Stimulated activated CD4-positive, alpha-beta T cell treated with anti-CD3 and anti-CD28 coated beads, Interleukin-12 subunit alpha, Interleukin-12 subunit beta, amount 100 ng/mL, for 24 hours (primary cell): ENCODE data around the gene SH2D4B.

Experiments
- DNase-seq, 2 experiments: peaks; one replicate each; pipeline ENCODE4 v3.0.0-alpha.2; 2020; ENCODE audit warnings: low read depth in 2 of 2

SH2D4B gene

DNA sequence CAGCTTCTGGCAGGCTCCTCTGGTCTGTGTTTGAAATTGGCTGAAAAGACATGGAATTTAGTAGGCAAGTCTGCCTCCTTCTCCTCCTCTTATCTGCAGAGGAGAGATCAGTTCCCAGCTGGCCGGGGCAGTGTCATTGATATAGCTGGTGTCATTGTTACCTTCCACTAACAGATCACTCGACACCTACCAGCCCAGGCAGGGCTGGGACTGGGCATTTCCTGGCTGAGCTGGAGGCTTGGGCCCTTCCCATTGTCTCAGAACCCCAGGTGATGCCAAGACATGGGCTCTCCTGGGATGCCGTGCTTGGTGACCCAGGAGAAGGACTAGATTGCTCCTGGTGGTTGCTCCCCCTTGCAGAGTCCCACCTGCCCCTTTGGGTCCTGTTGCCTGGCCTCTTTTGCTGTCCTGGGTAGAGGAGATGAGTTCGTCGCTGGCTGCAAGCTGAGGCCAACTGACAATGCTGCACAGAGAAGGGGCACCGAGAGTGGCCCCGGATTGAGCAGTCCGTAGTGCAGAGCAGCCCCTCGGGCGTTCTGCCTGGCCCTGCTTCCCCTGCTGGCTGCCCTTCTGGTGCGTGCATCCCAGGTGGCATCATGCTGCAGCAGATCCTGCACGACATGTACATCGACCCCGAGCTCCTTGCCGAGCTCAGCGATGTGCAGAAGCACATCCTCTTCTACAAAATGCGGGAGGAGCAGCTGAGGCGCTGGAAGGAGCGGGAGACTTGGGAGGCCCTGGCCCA is at the start of gene SH2D4B:
SH2D4B (plus strand) TSS at position 167 of the 745 bp plus-strand sequence; CDS start at position 597, 430 bp downstream.
- no peak for DNase-seq

DNA sequence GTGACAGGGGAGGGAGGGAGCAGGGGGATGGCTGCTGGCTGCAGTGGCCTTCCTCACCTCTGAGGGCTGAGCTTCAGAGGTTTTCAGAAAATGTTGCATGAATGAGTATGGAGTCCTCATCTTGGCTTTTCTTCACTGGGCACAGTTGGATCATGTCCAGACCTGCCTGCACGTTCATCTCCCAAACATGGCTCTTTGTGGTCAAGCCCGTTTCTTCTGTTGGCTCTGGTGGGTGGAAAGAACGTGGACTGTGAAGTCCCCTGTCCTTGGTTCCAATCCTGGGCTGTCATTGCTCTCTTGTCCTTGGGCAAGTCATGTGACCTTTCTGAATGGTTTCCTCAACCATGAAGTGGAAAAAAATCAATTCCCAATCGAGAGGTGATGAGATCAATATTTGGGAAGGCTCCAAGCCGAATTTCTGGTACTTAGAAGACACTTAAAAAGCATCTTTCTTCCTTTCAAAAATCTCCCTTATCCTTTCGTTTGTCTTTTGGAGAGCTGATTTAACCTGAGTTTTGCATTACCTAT is 49.1 kb upstream of the SH2D4B start:
- no peak for DNase-seq

DNA sequence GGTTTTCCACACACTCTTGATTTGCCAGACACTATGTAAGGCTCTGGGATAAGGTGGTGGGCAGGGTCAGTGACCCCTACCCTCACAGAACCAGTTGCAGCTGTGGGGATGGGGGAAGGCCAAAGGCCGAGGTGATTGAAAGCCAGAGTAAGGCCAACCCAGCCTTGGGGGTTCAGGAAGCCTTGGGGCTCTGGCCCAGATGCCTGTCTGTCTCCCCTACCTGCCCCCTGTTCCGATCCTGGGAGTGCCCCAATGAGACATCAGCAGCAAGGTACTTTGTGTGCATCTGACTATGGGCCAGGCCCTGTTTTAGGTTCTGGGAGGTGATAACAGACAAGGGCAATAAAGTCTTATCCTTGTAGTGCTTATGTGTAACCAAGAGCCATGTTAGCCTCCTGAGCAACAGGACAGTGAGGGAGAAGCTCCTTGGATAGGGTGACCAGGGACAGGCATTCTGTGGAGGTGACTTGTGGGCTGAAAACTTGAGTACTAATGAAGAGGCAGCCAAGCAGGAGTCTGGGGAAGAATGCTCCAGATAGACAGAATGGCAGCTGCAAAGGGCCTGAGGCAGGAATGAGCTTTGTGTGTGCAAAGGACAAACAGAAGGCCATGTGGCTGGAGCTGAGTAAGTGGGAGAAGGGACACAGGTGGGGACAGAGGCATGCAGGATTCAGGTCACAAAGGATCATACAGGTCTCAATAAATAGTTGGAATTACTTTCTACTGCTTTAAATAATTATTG is 48.2 kb upstream of the SH2D4B start:
- no peak for DNase-seq

DNA sequence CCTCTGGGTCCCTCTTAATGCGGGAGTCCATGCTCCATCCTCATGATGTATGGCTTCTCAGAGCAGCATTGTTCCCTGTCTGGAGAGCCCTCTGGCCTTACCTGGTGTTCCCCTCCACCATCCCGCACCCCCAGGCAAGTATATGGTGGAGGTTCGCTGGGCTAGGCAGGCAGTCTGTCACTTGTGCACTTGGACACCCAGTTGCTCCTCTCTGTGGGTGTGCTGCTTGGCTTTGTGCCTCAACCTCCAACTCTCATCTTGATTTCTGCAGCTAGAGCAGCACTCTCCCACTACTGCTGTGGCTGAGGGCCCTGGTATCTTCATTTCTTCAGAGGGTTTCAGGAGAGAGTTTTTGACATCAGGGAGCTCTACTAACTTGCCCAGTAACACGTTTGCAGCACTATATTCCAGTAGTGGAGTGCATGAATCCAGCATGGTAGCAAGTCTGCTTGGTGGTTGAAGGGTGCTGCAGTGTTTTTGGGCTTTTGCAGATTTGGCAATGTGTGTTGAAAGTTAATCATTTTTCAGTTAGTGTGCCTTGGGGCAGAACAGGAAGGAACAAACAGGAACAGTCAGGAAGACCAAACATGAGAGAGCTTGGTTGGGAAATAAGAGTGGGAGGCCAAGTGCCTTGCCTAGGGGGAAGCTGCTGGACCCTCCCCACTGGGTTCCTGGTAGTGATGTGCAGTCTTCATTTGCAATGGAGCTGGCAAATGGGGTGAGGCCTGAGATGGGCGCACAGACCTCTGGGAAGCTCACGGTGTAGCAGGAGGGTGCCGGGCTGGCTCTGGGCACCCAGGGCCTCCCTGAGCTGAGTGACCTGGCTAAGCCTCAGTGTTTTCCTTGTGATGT is 46.2 kb upstream of the SH2D4B start:
- no peak for DNase-seq

DNA sequence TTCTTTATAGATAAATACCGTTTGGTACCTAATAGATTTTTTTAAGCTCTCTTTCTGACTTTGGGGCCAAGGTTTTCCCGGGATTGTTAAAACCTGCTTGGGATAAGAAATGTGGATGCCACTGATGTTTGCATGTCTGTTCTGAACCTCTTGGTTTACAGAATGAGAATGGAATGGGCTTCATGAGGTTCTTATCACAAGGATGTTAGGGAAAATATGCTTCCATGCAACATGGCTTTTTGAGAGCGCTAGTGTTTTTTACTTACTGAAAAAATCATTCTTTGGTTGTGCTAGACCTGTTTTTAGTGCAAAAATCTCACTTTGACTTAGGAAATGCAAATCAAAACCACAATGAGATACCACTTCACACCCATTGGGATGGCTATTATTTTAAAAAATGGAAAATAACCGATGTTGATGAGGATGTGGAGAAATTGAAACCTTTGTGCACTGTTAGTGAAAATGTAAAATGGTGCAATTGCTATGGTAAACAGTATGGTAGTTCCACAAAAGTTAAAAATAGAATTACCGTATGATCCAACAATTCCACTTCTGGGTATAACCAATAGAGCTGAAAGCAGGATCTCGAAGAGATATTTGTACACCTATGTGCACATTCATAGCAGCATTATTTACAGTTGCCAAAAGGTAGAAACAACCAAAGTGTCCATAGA is 44.7 kb upstream of the SH2D4B start:
- no peak for DNase-seq

DNA sequence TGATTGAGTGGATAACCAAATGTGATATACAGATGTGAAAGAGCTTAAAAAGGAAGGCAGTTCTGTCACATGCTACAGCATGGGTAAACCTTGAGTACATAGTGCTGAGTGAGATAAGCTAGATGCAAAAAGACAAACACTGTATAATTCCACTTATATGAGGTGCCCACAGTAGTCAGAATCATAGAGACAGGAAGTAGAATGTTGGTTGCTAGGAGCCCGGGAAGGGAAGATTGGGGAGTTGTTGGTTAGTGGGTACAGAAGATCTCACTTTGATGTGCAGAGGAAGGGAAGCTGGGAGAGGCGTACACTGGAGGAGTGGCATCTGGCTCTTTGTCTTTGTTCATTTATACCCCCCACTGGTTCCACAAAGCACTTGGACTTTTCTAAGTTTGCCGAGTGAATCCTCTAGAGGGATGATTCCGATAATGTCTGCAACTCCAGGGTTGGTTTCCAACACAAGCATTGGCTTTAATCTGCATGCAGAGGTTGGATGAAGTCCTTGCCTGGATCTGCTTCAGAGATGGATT is 44.1 kb upstream of the SH2D4B start:
- DNase-seq, result no peak

DNA sequence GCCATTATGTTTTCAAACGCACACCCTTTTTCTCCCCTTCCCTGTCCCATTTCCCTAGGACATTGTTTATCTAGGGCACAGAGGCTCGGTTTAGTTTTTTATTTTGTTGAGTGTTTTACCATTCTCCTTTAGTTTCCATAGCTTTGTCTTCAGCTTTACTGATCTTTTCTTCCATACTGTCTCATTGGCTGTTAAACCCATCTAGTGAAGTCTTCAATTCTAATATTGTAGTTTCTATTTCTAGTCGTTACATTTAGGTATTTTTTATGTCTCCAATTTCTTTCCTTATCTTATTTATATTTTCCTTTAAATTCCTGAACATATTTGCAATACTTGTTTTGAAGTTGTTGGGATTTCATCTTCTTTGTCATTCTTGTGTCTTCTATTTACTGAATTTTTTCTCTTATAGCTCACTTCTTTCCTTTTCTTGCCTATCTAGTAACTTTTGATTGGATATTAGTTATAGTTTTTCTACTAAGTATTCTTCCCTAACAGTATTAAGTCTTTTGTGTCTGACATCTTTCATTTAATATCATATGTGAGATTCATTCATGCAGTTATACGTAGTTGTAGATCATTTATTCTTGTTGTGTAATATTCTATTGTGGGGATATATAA is 41.0 kb upstream of the SH2D4B start:
- no peak for DNase-seq

DNA sequence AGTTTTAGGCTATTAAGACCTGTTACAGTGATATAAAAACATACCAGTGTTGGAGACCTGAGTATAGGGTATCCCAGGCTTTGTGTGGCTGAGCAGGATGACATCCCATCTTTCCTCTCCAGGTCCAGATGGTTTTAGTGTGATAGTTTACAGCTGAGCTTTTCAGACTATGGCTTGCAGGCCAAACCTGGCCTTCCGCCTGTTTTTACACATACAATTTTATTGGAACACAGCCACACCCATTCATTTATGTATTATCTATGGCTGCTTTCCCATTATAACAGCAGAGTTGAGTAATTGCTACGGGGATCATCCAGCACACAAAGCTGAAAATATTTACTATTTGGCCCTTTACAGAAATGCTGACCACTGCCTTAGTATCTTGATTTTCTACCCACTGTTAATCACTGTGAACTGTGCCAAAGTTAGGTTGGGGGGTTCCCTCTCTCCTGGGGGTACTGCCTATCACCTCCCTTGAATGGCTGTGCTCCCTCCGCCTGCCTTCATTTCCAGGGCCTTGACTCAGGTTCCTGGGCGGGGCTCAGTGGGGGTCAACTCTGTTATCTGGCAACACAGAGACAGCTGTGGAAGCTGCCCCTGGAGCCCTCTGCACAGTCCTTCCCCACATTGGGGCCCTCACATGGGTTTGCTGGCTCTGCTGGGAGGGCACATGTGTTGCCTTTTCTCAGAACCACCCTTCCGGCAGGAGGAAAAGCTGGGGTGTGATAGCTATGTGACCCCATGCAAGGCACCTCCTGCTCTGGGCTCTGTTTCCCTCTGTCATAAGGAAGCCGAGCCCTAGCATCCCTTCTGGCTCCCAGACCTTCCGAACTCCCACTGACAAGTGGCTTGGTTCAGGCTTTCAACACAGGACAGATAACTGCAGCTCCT is 40.3 kb upstream of the SH2D4B start:
- DNase-seq, result no peak

DNA sequence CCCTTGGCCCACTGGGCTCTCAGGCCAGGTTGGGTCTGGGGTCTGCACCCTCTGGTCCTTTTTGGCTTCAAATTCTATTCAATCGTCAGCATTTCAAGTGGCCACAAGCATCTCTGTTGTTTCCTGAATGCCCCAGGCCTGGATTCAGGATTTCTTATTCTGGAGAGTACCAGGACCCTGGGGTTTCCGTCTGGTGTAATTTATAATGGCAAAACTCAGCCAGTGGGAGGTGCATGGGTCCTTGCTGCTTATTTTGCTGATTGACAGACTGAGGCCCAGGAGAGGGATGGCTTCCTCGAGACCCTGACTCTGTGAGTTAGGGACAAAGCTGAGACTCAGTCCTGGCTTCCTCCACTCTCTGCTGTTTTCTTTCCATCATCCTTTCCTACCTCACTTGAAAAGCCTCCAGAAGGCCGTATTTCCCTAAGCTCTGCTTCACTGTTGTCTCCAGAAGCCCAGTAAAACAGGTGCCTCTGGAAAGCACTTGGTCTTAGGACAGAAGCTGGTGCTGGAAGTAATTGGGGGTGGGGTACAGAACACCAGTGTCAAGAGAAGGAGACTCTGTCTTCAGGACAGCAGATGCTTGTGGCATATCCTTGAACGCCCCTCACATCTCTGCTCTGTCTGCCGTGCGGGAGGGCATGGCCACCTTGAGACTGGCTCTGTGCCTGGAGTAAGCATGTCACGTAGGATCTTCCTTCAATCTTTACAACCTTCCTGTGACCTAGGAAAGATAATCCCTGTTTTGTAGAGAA is 39.4 kb upstream of the SH2D4B start:
- DNase-seq, result no peak

DNA sequence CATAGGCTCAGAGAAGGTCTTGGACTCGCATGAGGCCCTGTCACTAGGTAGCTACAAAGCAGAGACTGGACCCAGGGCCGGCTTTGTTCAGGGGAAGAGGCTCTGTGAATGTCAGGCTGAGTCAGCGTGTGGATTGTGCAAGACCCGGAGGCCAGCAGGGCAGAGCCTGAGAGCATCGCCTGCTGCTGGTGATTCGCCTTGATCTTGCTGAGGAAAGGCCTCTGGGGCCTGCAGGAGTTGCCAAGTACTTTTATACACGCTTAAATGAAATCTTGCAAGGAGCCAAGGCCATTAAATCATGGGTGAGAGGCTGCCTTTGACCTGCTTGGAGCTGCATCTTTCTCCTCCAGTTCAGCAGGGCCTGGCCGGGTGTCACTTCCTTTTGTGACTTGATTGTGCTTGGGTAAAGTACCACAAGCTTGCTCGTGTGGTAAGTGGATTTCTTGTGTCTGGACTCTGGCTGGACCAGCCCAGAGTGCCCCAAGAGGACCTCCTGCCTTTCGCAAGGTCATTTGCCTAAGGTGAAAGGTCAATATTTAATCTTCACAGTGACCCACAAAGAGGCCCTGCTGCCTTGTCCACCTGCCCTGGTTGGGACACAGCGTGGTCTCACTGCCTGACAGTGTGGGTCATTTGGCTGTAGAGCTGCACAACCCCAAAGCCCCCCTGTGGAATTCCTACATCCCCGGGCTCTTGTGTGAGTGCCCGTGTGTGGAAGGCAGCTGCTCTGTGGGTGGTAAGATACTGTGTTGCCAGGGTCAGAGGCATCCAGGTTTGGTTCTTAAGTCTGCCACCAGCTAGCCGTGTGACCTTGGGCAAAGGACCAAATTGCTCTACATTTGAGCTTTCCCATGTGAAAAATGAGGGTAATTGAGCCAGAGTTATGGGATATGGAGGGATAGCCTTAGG is 38.6 kb upstream of the SH2D4B start:
- peak; percentile 43 to 69 for DNase-seq

DNA sequence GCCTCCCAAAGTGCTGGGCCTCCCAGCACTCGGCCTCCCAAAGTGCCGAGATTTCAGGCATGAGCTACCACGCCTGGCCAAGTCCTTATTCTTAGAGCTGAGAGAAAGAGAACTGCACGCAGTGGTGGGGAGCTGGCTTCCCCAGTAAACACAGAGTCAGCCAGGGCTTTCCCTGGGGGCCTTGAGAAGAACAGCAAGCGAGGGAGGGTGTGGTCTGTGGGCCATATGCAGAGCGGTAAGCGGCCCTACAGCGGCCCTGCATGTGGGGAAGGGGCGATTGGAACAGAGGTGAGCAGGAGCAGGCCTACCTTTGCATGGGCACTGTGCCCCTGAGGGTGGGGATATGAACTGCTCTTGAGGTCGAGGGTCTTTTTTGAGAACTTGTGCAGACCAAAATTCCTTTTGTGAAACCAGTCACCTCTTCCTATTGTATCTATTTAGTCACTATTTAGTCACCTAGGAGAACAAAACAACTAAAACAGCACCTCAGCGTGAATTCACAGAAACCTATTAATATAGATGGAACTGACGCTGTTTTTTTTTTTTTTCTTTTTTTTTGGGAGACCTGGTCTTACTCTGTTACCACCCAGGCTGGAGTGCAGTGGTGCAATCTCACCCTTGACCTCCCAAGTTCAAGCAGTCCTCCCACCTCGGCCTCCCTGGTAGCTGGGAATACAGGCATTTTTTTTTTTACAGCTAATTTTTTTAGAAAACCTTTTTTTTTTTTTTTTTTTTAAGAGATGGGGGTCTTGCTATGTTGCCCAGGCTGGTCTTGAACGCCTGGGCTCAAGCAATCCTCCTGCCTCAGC is 36.9 kb upstream of the SH2D4B start:
- DNase-seq, result peak in 1 of 2 experiments; percentile 45

DNA sequence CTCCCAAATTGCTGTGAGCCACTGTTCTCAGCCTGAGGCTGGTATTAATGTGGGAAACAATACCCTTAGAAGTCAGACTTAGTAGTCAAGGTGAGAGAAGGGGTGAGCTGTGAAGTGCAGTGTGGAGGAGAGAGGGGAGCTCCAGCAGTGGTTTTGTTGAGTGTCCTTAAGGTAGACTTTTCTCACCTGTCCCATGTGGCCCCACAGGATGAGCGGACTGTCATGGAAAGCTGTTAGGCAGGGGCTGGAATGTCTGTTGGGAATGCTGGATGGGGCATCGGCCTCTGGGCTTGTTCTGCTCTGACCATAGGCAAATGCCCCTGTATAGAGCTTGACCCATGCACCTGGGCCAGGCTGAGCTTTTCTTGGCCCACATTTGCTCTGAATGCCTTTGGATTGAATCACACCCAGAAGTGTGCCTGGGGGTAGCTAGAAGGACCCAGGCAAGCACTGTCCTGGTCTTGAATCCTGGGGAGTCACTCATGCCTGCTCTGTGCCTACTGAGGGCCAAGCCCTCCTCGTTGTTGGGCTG is 36.3 kb upstream of the SH2D4B start:
- DNase-seq, result no peak

DNA sequence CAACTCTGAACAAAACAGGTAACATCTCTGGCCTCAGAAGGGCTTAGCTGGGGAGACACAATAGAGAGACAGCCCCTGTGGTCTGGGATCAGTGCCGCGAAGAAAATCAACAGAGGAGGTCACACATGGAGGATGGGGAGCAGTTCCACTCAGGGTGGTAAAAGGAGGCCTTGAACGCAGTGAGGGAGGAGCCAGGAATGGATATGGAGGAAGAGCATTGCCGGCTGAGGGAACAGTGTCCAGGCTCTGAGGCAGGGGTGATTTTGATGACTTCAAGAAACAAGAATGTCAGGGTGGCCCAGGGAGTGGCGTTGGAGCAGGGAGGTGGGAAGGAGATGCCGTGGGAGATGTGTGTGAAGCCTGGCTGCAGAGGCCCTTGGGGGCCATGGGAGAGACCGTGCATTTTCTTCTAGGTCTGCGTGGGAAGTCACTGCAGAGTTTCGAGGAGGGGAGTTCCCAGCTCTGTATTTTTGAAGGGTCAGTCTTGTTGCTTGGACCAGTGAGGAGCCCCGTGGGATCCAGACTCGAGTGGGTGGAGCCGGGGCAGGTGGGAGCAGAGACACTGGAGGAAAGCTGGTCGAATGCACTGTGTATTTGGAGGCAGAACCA is 35.7 kb upstream of the SH2D4B start:
- no peak for DNase-seq

DNA sequence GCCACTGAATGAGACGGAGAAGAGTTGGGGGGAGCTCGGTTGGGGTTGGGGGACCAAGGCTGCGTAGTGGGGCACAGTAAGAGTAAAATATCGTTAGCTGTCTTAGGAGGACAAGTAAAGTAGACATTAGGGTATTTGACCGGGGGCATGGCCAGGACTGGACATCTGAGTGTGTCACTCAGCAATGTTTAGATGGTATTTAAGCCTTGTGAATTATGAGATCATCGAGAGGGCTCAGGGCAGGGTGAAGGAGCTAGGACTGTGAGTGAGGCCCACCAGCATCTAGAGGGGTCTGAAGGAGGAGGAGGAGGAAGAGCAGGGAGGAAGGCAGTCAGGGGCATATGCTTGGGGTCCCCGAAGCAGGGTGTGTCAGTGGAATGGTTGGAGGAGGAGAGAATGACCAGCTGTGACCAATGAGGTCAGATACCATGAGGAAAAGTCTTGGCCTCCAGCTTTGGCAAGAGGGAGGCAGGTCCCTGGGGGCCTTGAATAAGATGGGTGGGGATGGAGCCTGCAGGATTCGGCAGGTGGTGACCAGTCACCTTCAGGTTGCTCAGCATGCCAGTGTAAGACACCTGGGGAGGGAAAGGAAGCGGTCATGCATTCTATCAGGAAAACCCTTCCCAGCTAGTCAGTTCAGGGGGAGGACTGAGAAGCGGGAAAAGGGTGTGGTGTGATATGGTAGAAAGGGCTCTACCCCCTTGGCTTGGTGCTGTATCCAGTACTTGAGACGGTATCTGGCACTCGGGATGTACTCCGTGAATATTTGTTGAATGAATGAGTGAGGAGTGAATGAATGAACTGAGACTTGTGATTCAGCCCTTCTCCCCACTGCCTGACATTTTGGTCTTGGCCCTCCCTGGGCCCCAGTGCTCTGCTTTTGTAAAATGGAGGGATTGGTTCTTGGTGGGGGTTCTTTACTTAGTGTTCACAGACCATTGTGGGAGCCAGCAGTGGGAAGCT is 34.8 kb upstream of the SH2D4B start:
- DNase-seq, result no peak

DNA sequence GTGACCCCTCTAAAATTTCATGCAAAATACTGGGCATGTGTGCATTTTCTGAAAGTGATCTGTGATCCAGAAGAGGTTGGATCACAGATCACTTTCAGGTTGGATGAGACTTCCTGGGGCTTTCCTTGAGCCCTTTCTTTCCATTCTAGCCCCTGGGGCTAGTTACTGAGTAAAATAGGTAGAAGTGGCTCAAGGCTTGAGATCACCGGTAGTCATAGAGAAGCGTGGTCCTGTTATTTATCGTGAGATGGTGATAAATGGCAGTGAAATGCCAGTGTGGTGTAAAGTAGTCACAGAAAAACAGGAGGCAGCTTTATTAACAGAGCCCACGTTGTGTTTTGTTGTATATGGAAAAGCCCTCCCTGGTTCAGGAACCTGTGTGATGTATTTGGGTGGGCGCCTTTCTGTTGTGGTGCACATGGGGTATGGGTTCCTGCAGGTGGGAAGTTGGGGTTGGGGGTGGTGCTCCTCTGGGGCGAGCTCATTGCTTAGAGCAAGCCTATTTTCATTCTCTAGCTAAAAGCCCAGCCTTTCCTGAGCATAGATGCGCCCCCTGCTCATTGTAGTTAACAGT is 34.0 kb upstream of the SH2D4B start:
- no peak for DNase-seq
